ENCODE measurements around the gene DVL2. TPM values are rescaled to one million over a fixed set of nuclear protein-coding genes. Genes with fewer than 3 reads are reported as not detected.

Gene DVL2
- total RNA-seq, 1 experiment from 2014 or later, result 82.9 TPM

GRCh38 chr17:7222972-7223292, 11.4 kb downstream of the DVL2 start:
- no peak overlapping the region for H3K18ac ChIP-seq (ENCODE audit: insufficient read length, low read depth, low read length)
- H3K56ac ChIP-seq (ENCODE audit: insufficient read length, low read depth, low read length), result no peak overlapping the region
- no peak overlapping the region for H2AFZ ChIP-seq (ENCODE audit: low read length)
- Mint-ChIP-seq H3K4me3 (no peak overlapping the region), H3K4me1 (peaks cover 29 to 30% of the 10 kb centered on the region in 2 experiments), H3K9me3 (no peaks in the 10 kb centered on the region; a peak in 1 of 5 replicates), H3K27ac (no peak overlapping the region), H3K27me3 (ENCODE audit: low read depth) (peaks cover 1% of the 10 kb centered on the region; the same call in 1 of the 2 replicates), H3K36me3 (ENCODE audit: insufficient read depth in 1 of 3, low read depth in 3 of 3) (peaks cover 21 to 67% (median 57%) of the 10 kb centered on the region in 3 experiments; a peak in 6 of 7 replicates)
- no peaks in the 10 kb centered on the region for H3K79me2 ChIP-seq (ENCODE audit: insufficient read depth, low read length)
- no peak overlapping the region for H3K9ac ChIP-seq (ENCODE audit: extremely low read depth, insufficient read length, low read length)
- no peak overlapping the region for H2BK5ac ChIP-seq (ENCODE audit: insufficient read length, low read length)
- no peak overlapping the region for H2AK5ac ChIP-seq (ENCODE audit: insufficient read length, low read length)
- no peak overlapping the region for H3K4ac ChIP-seq (ENCODE audit: low read depth, low read length)
- no peak overlapping the region for H4K91ac ChIP-seq (ENCODE audit: insufficient read length, low read depth, low read length)
- H3T11ph ChIP-seq (ENCODE audit: low read length), result no peak overlapping the region
- no peak overlapping the region for H3K23ac ChIP-seq (ENCODE audit: insufficient read length, low read depth, low read length)
- H3K4me1 ChIP-seq (ENCODE audit: insufficient read depth, low read length), result no peaks in the 10 kb centered on the region
- H3K4me2 ChIP-seq (ENCODE audit: insufficient read depth, insufficient read length, low read length), result no peak overlapping the region
- peaks cover 5% of the 10 kb centered on the region for H3K23me2 ChIP-seq (ENCODE audit: insufficient read length, low read depth, low read length, poor library complexity, severe bottlenecking)
- no peak overlapping the region for H3K27ac ChIP-seq (ENCODE audit: insufficient read length, low read depth, low read length)
- peak; percentile 30 for DNase-seq
- no peaks in the 10 kb centered on the region for H3K9me3 ChIP-seq (ENCODE audit: control insufficient read depth, low read depth, low read length)
- no peak overlapping the region for H4K5ac ChIP-seq (ENCODE audit: insufficient read length, low read depth, low read length)
- no peaks in the 10 kb centered on the region for H3K79me1 ChIP-seq (ENCODE audit: insufficient read depth, low read depth, low read length, poor library complexity, severe bottlenecking)
- H4K8ac ChIP-seq (replicated peaks; ENCODE audit: insufficient read length, low read depth, low read length), result no peak overlapping the region
- H2BK20ac ChIP-seq (ENCODE audit: low read depth, low read length, poor library complexity, severe bottlenecking), result no peak overlapping the region
- H3K27me3 ChIP-seq (ENCODE audit: insufficient read depth, low read length), result no peaks in the 10 kb centered on the region
- no peak overlapping the region for H2BK120ac ChIP-seq (ENCODE audit: low read depth, low read length, poor library complexity, severe bottlenecking)
- TF ChIP-seq CTCF (conservative IDR thresholded peaks at IDR 0.05), result no peak
- no peak overlapping the region for H2BK12ac ChIP-seq (ENCODE audit: insufficient read length, low read depth, low read length)
- no peaks in the 10 kb centered on the region for H4K20me1 ChIP-seq (ENCODE audit: control insufficient read depth, insufficient read depth, insufficient read length)
- no peak overlapping the region for H3K14ac ChIP-seq (ENCODE audit: insufficient read depth, low read length)
- no peak overlapping the region for H2BK15ac ChIP-seq (ENCODE audit: low read depth, low read length)
- WGBS (ENCODE audit: extremely low coverage, insufficient read length, low lambda C conversion rate), result no CpG with 5 or more reads among the region's 7 CpGs

All from H9 (cell line).